BJ (cell line): ENCODE results near the gene OSBPL5. TPM values are rescaled to one million over a fixed set of nuclear protein-coding genes. Genes with fewer than 3 reads are reported as not detected.

ENCODE experiments used
- CTCF ChIA-PET: fragments of 350-600 bp; formaldehyde crosslinking; extraction: SDS; loops from one replicate; lab custom pipeline; 2021; ENCODE audit warnings: antibody characterized with exemption, inconsistent platforms; lab: Yijun Ruan, JAX
- POLR2A ChIA-PET: fragments of 300-600 bp; sonication (Branson Sonifier 250); formaldehyde crosslinking; extraction: SDS; loops from one replicate; lab custom pipeline; 2021; ENCODE audit warnings: antibody characterized with exemption; lab: Charles Lee
- DNase-seq: peaks from one replicate; pipeline ENCODE4 v3.0.0-alpha.2; 2011; ENCODE audit warnings: low read depth
- H3K27me3 ChIP-seq: 2 replicates; pipeline ENCODE4 v1.6.0; 2011; ENCODE audit warnings: low read length; ENCODE audit not compliant: control insufficient read depth, insufficient read depth
- H3K36me3 ChIP-seq: 2 replicates; pipeline ENCODE4 v1.5.1; 2011; ENCODE audit warnings: low read length; ENCODE audit not compliant: control insufficient read depth, insufficient read depth
- H3K4me3 ChIP-seq: 2 replicates; pipeline ENCODE4 v1.5.1; 2011; ENCODE audit warnings: low read depth, mild to moderate bottlenecking, control low read depth, low read length
- CTCF ChIP-seq: IDR thresholded peaks from 2 replicates; pipeline ENCODE4 v1.5.1; 2011; ENCODE audit warnings: low read depth, mild to moderate bottlenecking, control low read depth, inconsistent platforms, low read length, moderate library complexity; ENCODE audit not compliant: insufficient read depth
- polyA plus RNA-seq: library from polyadenylated mRNA; depleted of rRNA; stranded (reverse); fragments of >200 nt; gene quantifications from 2 replicates; pipeline ENCODE4 v1.2.3, GENCODE V29; 2011

OSBPL5 gene
- polyA plus RNA-seq, 1 experiment: 20.8 TPM

DNA sequence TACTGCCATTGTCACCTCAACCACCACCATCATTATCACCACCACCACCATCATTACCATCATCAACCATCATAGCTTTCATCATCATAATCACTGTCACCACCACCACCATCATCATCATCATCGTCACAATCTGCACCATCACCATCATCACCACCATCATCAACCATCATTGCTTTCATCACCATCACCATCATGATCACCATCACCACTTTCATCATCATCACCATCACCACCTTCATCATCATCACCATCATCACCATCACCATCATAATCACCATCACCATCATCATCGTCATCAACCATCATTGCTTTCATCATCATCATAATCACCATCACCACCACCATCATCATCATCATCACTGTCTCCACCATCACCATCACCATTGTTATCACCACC, 8.7 kb upstream of the OSBPL5 start:
- no peak overlapping the region for H3K4me3 ChIP-seq
- no peaks in the 10 kb centered on the region for H3K36me3 ChIP-seq
- ChIA-PET CTCF (no interaction called here), POLR2A (no interaction called here)
- no peak for DNase-seq
- H3K27me3 ChIP-seq: peaks cover 6% of the 10 kb centered on the region; the same call in 1 of the 2 replicates
- TF ChIP-seq CTCF: no peak

GRCh38 chr11:3171931-3172560, 6.9 kb upstream of the OSBPL5 start:
- CTCF ChIA-PET: no interaction called here
- DNase-seq: no peak

GRCh38 chr11:3170756-3171650, 5.9 kb upstream of the OSBPL5 start:
- no peak for DNase-seq
- H3K4me3 ChIP-seq: no peak overlapping the region
- TF ChIP-seq CTCF: no peak
- POLR2A ChIA-PET: no interaction called here
- H3K36me3 ChIP-seq: no peaks in the 10 kb centered on the region
- H3K27me3 ChIP-seq: peaks cover 6% of the 10 kb centered on the region; the same call in 1 of the 2 replicates
- CTCF ChIA-PET: no interaction called here

More at GRCh38 chr11:3171931-3172560, 6.9 kb upstream of the OSBPL5 start:
- peaks cover 6% of the 10 kb centered on the region; the same call in 1 of the 2 replicates for H3K27me3 ChIP-seq
- POLR2A ChIA-PET: no interaction called here
- no peak overlapping the region for H3K4me3 ChIP-seq
- no peak for TF ChIP-seq CTCF
- H3K36me3 ChIP-seq: no peaks in the 10 kb centered on the region

DNA sequence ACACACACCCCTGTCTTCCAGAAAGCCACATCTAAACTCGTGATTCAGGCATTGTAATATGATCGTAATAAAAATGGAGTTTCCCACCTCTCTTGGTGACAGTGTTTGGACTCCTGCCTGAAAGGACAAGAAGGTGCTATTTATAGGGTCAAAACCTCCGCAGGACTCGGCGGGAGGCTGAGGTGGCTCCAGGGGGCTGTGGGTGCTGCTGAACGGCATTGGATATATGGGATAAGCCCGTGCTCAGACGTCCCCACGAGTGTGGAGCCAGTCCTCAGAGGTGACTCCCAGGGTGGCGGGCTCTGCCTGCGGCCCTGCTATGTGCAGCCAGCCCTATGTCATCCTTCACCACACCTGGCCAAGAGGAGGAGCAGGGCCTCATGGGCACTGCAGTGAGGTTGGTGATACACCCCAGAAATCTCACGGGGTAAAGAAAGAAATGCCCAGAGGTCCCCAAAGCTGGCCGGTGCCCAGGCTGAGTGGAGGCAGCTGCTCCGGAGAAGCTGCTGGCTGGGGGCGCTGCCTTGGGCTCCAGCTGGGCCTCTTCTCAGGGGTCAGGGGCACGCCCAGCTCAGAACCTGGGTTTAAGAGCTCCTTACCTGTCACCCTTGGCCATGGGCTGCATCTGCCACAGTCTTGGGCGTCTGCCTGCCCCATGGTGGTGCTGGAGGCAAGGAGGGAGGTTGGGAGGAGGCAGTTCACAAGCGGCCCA, 5.1 kb upstream of the OSBPL5 start:
- ChIA-PET POLR2A (no interaction called here), CTCF (interaction anchor here (0.6 to 1.6 kb wide), 2 partner anchors 52 to 275 kb away, joined by 3 to 4 read pairs; no protein-coding TSS in a partner anchor)
- Histone ChIP-seq H3K36me3 (no peaks in the 10 kb centered on the region), H3K4me3 (no peak overlapping the region), H3K27me3 (peaks cover 6% of the 10 kb centered on the region; the same call in 1 of the 2 replicates)
- no peak for DNase-seq
- TF ChIP-seq CTCF: no peak
